Neuronal stem cell (in vitro differentiated cells): ENCODE measurements around the gene KATNA1.
A peak's percentile ranks its signal among the peaks of the same experiment; 100 is the strongest.

Source experiments
- DNase-seq: peaks from one replicate; pipeline ENCODE4 v3.0.0-alpha.2; 2013; ENCODE audit warnings: low spot score
- H2AFZ ChIP-seq: one replicate; pipeline ENCODE4 v1.6.1; 2013; ENCODE audit warnings: mild to moderate bottlenecking, low read length, inconsistent platforms
- H2AK5ac ChIP-seq: 2 replicates; pipeline ENCODE4 v1.6.1; 2013; ENCODE audit warnings: low read depth, mild to moderate bottlenecking, inconsistent platforms, low read length, moderate library complexity, mixed read lengths
- H2BK120ac ChIP-seq: 2 replicates; pipeline ENCODE4 v1.6.1; 2013; ENCODE audit warnings: low read depth, mild to moderate bottlenecking, inconsistent platforms, low read length, moderate library complexity, mixed read lengths
- H2BK12ac ChIP-seq: one replicate; pipeline ENCODE4 v1.6.1; 2013; ENCODE audit warnings: low read length, inconsistent platforms
- H2BK15ac ChIP-seq: 2 replicates; pipeline ENCODE4 v1.6.1; 2013; ENCODE audit warnings: mild to moderate bottlenecking, low read length, inconsistent platforms, mixed read lengths
- H2BK5ac ChIP-seq: one replicate; pipeline ENCODE4 v1.6.1; 2013; ENCODE audit warnings: inconsistent platforms, mild to moderate bottlenecking, low read length, moderate library complexity
- H3K14ac ChIP-seq: one replicate; pipeline ENCODE4 v1.6.1; 2013; ENCODE audit warnings: low read length, inconsistent platforms
- H3K18ac ChIP-seq: 2 replicates; pipeline ENCODE4 v1.6.1; 2013; ENCODE audit warnings: low read length, inconsistent platforms
- H3K23ac ChIP-seq: 2 replicates; pipeline ENCODE4 v1.6.1; 2013; ENCODE audit warnings: low read depth, mild to moderate bottlenecking, mixed read lengths, low read length, inconsistent platforms; ENCODE audit not compliant: poor library complexity
- H3K27ac ChIP-seq: replicated peaks from 3 replicates; pipeline ENCODE4 v1.5.1; 2013; ENCODE audit warnings: low read length, inconsistent platforms
- H3K27me3 ChIP-seq, 3 experiments: 2 replicates each; pipeline ENCODE4 v1.6.1; 2013; ENCODE audit warnings: low read length in 3 of 3, mild to moderate bottlenecking in 2 of 3, inconsistent platforms in 1 of 3, low read depth in 1 of 3, mixed read lengths in 1 of 3, moderate library complexity in 1 of 3; ENCODE audit not compliant: control insufficient read depth in 3 of 3, insufficient read depth in 3 of 3
- H3K36me3 ChIP-seq, 2 donors: replicated peaks in 1 of 2; 2 replicates each; pipeline ENCODE4 v1.6.1; 2013; ENCODE audit warnings: low read length in 2 of 2; ENCODE audit not compliant: control insufficient read depth in 2 of 2, insufficient read depth in 2 of 2
- H3K4ac ChIP-seq: 2 replicates; pipeline ENCODE4 v1.6.1; 2013; ENCODE audit warnings: inconsistent platforms, mild to moderate bottlenecking, low read length, moderate library complexity
- H3K4me1 ChIP-seq, 2 donors: 1 replicate in 1 of 2; 2 replicates in 1 of 2; pipeline ENCODE4 v1.6.1; 2013; ENCODE audit warnings: low read length in 2 of 2, low read depth in 1 of 2; ENCODE audit not compliant: control insufficient read depth in 2 of 2, insufficient read depth in 1 of 2
- H3K4me2 ChIP-seq: one replicate; pipeline ENCODE4 v1.6.1; 2013; ENCODE audit warnings: mild to moderate bottlenecking, low read length, inconsistent platforms; ENCODE audit not compliant: insufficient read depth, poor library complexity, severe bottlenecking
- H3K4me3 ChIP-seq, 2 donors: 2 replicates each; pipeline ENCODE4 v1.5.1; 2013; ENCODE audit warnings: low read length in 2 of 2, mild to moderate bottlenecking in 2 of 2, inconsistent platforms in 1 of 2, moderate library complexity in 1 of 2
- H3K79me1 ChIP-seq: one replicate; pipeline ENCODE4 v1.6.1; 2013; ENCODE audit warnings: low read depth, mild to moderate bottlenecking, inconsistent platforms, low read length, moderate library complexity
- H3K9ac ChIP-seq: one replicate; pipeline ENCODE4 v1.6.1; 2013; ENCODE audit warnings: mild to moderate bottlenecking, low read depth, low read length, inconsistent platforms; ENCODE audit not compliant: poor library complexity
- H3K9me3 ChIP-seq, 2 donors: replicated peaks in 1 of 2; 2 replicates each; pipeline versions ENCODE3 to v1.6.1; 2013; ENCODE audit warnings: low read length in 2 of 2, mild to moderate bottlenecking in 2 of 2, inconsistent platforms in 1 of 2, low read depth in 1 of 2, mixed read lengths in 1 of 2, moderate library complexity in 1 of 2; ENCODE audit not compliant: control insufficient read depth in 2 of 2, insufficient read depth in 1 of 2
- H4K8ac ChIP-seq: one replicate; pipeline ENCODE4 v1.6.1; 2013; ENCODE audit warnings: low read depth, mild to moderate bottlenecking, inconsistent platforms, low read length, moderate library complexity
- H4K91ac ChIP-seq: one replicate; pipeline ENCODE4 v1.6.1; 2013; ENCODE audit warnings: low read length, low read depth, mild to moderate bottlenecking, inconsistent platforms; ENCODE audit not compliant: poor library complexity
- WGBS, 2 donors: extraction: QIAGEN DNeasy Blood & Tissue Kit; methylation state at CpG; one replicate each; pipeline ENCODE4 v1.1.7; 2013; ENCODE audit warnings: missing lambda C conversion rate in 2 of 2, mixed read lengths in 1 of 2; ENCODE audit not compliant: insufficient read length in 2 of 2, insufficient replicate concordance in 1 of 2; ENCODE audit errors: extremely low coverage in 2 of 2; 5-methylcytosine and 5-hydroxymethylcytosine counted together

KATNA1 gene

GRCh38 chr6:149580880-149581279, 67.6 kb downstream of the KATNA1 start:
- Histone ChIP-seq H2BK15ac (no peak overlapping the region), H2BK5ac (no peak overlapping the region), H3K14ac (no peak overlapping the region), H3K4me2 (no peak overlapping the region), H3K4me3 (no peak overlapping the region), H2AK5ac (no peak overlapping the region), H2AFZ (no peak overlapping the region), H4K91ac (no peak overlapping the region), H2BK12ac (no peak overlapping the region), H3K79me1 (peaks cover 2% of the 10 kb centered on the region), H3K27me3 (no peaks in the 10 kb centered on the region), H2BK120ac (no peak overlapping the region), H3K4ac (no peak overlapping the region), H3K23ac (no peak overlapping the region), H3K9ac (no peak overlapping the region), H3K9me3 (no peaks in the 10 kb centered on the region), H3K36me3 (peaks cover 9 to 89% of the 10 kb centered on the region in 2 donors), H4K8ac (no peak overlapping the region), H3K27ac (no peak overlapping the region), H3K4me1 (no peaks in the 10 kb centered on the region), H3K18ac (no peak overlapping the region)
- no CpG with 5 or more reads among the region's 5 CpGs for WGBS, 2 donors
- no peak for DNase-seq

GRCh38 chr6:149567945-149568585, 80.4 kb downstream of the KATNA1 start:
- Histone ChIP-seq H2BK12ac (no peak overlapping the region), H4K91ac (no peak overlapping the region), H3K4me1 (peaks cover 0 to 1% of the 10 kb centered on the region in 2 donors), H3K18ac (no peak overlapping the region), H3K36me3 (peaks cover 0 to 17% of the 10 kb centered on the region in 2 donors), H2AFZ (no peak overlapping the region), H3K4me2 (no peak overlapping the region), H3K27me3 (peaks cover 0 to 13% (median 2%) of the 10 kb centered on the region in 3 experiments), H3K79me1 (peaks cover 5% of the 10 kb centered on the region), H3K9me3 (no peaks in the 10 kb centered on the region), H2BK15ac (no peak overlapping the region), H4K8ac (no peak overlapping the region), H3K23ac (no peak overlapping the region), H3K4me3 (no peak overlapping the region), H2AK5ac (no peak overlapping the region), H3K9ac (no peak overlapping the region), H3K27ac (no peak overlapping the region), H2BK5ac (no peak overlapping the region), H2BK120ac (no peak overlapping the region), H3K14ac (no peak overlapping the region), H3K4ac (no peak overlapping the region)
- WGBS, 2 donors = no CpG with 5 or more reads among the region's 7 CpGs
- no peak for DNase-seq

GRCh38 chr6:149567194-149567586, 81.3 kb downstream of the KATNA1 start:
- Histone ChIP-seq H3K4me2 (peak overlapping the region; percentile 81), H3K4me1 (peaks cover 0 to 1% of the 10 kb centered on the region in 2 donors), H3K27ac (no peak overlapping the region), H3K18ac (peak overlapping the region; percentile 98), H3K4me3 (peak overlapping the region; percentile 87 to 99), H3K27me3 (peaks cover 0 to 13% (median 2%) of the 10 kb centered on the region in 3 experiments), H3K4ac (no peak overlapping the region), H2AK5ac (no peak overlapping the region), H2AFZ (peak overlapping the region; percentile 98), H2BK15ac (no peak overlapping the region), H3K14ac (no peak overlapping the region), H2BK5ac (peak overlapping the region; percentile 71), H2BK120ac (no peak overlapping the region), H3K9ac (peak overlapping the region; percentile 96), H3K23ac (no peak overlapping the region), H3K9me3 (no peaks in the 10 kb centered on the region), H3K79me1 (peaks cover 5% of the 10 kb centered on the region), H2BK12ac (no peak overlapping the region), H4K8ac (no peak overlapping the region), H3K36me3 (peaks cover 0 to 9% of the 10 kb centered on the region in 2 donors), H4K91ac (no peak overlapping the region)
- no CpG with 5 or more reads among the region's 12 CpGs for WGBS, 2 donors
- no peak for DNase-seq

- Histone ChIP-seq H2BK120ac (no peak overlapping the region), H3K79me1 (peaks cover 5% of the 10 kb centered on the region), H3K4me3 (peak overlapping the region; percentile 87 to 99), H4K8ac (no peak overlapping the region), H4K91ac (no peak overlapping the region), H3K27me3 (peaks cover 0 to 13% (median 2%) of the 10 kb centered on the region in 3 experiments), H3K4me1 (peaks cover 0 to 1% of the 10 kb centered on the region in 2 donors), H3K18ac (peak overlapping the region; percentile 98), H3K36me3 (peaks cover 0 to 7% of the 10 kb centered on the region in 2 donors), H3K23ac (peak overlapping the region; percentile 92), H3K27ac (peak overlapping the region; percentile 59), H3K4me2 (peak overlapping the region; percentile 81), H3K9ac (peak overlapping the region; percentile 96), H3K14ac (peak overlapping the region; percentile 76), H2BK5ac (peak overlapping the region; percentile 71), H3K9me3 (no peaks in the 10 kb centered on the region), H3K4ac (no peak overlapping the region), H2AFZ (peak overlapping the region; percentile 98), H2BK15ac (peak overlapping the region; percentile 19), H2BK12ac (peak overlapping the region; percentile 92), H2AK5ac (peak overlapping the region; percentile 96)
- DNase-seq = no peak
- WGBS, 2 donors = no CpG with 5 or more reads among the region's 81 CpGs
Observed at GRCh38 chr6:149566410-149567193, 81.9 kb downstream of the KATNA1 start.
